DND-41 (cell line): ENCODE measurements around the gene CALN1.

Experiments
- ATAC-seq: fragments of 200-7000 bp; cut with Tn5 transposase; 3 replicates; pipeline ENCODE4 v1.9.1; 2021; ENCODE audit warnings: low read depth; ENCODE audit not compliant: insufficient read depth
- DNase-seq: peaks from one replicate; pipeline ENCODE4 v3.0.0-alpha.2; 2020
- H2AFZ ChIP-seq: 2 replicates; pipeline ENCODE4 v1.6.0; 2012; ENCODE audit warnings: low read depth, low read length
- H3K27ac ChIP-seq: 2 replicates; pipeline ENCODE4 v1.5.1; 2012; ENCODE audit warnings: low read length, inconsistent platforms
- H3K27me3 ChIP-seq: fragments of 200-600 bp; sonication (generic); 2 replicates; pipeline ENCODE4 v1.6.0; 2012; ENCODE audit warnings: low read length, mild to moderate bottlenecking, inconsistent platforms; ENCODE audit not compliant: insufficient read depth, poor library complexity
- H3K36me3 ChIP-seq: 2 replicates; pipeline ENCODE4 v1.5.1; 2012; ENCODE audit warnings: low read length, inconsistent platforms; ENCODE audit not compliant: insufficient read depth
- H3K4me1 ChIP-seq: 2 replicates; pipeline ENCODE4 v1.5.1; 2012; ENCODE audit warnings: mild to moderate bottlenecking, low read length; ENCODE audit not compliant: insufficient read depth
- H3K4me2 ChIP-seq: 2 replicates; pipeline ENCODE4 v1.6.0; 2012; ENCODE audit warnings: mild to moderate bottlenecking, moderate library complexity, low read length, inconsistent platforms; ENCODE audit not compliant: insufficient read depth
- H3K4me3 ChIP-seq, 2 experiments: fragments of 200-600 bp in 1 of 2; shearing (Covaris generic) in 1 of 2; 2 replicates each; pipeline ENCODE4 v1.5.1; 2012 to 2016; ENCODE audit warnings: inconsistent platforms in 2 of 2, low read length in 2 of 2, mild to moderate bottlenecking in 2 of 2, low read depth in 1 of 2, moderate library complexity in 1 of 2
- H3K79me2 ChIP-seq: 2 replicates; pipeline ENCODE4 v1.6.0; 2012; ENCODE audit warnings: low read length, inconsistent platforms; ENCODE audit not compliant: insufficient read depth
- H3K9ac ChIP-seq: 2 replicates; pipeline ENCODE4 v1.6.0; 2012; ENCODE audit warnings: low read depth, mild to moderate bottlenecking, inconsistent platforms, low read length, moderate library complexity
- H3K9me3 ChIP-seq: 2 replicates; pipeline ENCODE4 v1.5.1; 2012; ENCODE audit warnings: low read length, moderate library complexity, mild to moderate bottlenecking, inconsistent platforms; ENCODE audit not compliant: insufficient read depth, severe bottlenecking
- H4K20me1 ChIP-seq: 2 replicates; pipeline ENCODE4 v1.6.0; 2012; ENCODE audit warnings: low read length; ENCODE audit not compliant: insufficient read depth
- EZH2 ChIP-seq: IDR thresholded peaks from 3 replicates; pipeline ENCODE4 v1.6.1; 2012; ENCODE audit warnings: borderline replicate concordance, low read depth, mild to moderate bottlenecking, moderate library complexity, low read length, inconsistent platforms; ENCODE audit not compliant: severe bottlenecking
- TF ChIP-seq, protein P1 (sequence below): IDR thresholded peaks from 2 replicates; pipeline ENCODE4 v1.5.1; 2012; ENCODE audit warnings: borderline replicate concordance, low read length, moderate library complexity, mild to moderate bottlenecking; ENCODE audit not compliant: poor library complexity, severe bottlenecking; ENCODE audit errors: extremely low read depth

CALN1 gene

DNA sequence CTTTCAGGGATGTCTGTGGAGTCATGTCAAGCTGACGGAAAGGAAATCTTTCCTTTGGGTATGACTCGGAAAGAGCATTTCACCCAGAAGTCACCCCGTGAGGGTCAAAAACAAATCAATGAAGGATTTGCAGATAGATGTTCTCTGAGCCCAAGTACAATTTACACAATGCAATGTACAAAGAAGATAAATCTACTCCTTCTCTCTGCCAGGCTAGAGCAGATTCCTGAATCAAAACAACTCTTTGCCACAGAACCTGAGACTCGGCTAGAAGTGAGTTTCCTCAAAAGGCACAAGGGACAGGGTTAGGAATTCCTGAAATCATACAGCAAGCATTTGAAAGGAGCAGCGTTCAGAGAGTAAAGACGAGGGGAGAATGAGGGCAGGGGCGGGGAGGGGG is 34.0 kb upstream of the CALN1 start:
- ATAC-seq = no peak
- H3K79me2 ChIP-seq = no peaks in the 10 kb centered on the region
- no peaks in the 10 kb centered on the region for H3K36me3 ChIP-seq
- no peak overlapping the region for H3K4me2 ChIP-seq
- H3K9ac ChIP-seq = no peak overlapping the region
- peaks cover 4% of the 10 kb centered on the region; the same call in 1 of the 2 replicates for H3K4me1 ChIP-seq
- no peak overlapping the region for H3K4me3 ChIP-seq
- TF ChIP-seq, protein P1, sequence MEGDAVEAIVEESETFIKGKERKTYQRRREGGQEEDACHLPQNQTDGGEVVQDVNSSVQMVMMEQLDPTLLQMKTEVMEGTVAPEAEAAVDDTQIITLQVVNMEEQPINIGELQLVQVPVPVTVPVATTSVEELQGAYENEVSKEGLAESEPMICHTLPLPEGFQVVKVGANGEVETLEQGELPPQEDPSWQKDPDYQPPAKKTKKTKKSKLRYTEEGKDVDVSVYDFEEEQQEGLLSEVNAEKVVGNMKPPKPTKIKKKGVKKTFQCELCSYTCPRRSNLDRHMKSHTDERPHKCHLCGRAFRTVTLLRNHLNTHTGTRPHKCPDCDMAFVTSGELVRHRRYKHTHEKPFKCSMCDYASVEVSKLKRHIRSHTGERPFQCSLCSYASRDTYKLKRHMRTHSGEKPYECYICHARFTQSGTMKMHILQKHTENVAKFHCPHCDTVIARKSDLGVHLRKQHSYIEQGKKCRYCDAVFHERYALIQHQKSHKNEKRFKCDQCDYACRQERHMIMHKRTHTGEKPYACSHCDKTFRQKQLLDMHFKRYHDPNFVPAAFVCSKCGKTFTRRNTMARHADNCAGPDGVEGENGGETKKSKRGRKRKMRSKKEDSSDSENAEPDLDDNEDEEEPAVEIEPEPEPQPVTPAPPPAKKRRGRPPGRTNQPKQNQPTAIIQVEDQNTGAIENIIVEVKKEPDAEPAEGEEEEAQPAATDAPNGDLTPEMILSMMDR = no peak
- TF ChIP-seq EZH2 = no peak
- no peak overlapping the region for H3K27ac ChIP-seq
- no peak for DNase-seq
- no peaks in the 10 kb centered on the region for H3K9me3 ChIP-seq
- no peak overlapping the region for H2AFZ ChIP-seq
- no peaks in the 10 kb centered on the region for H4K20me1 ChIP-seq
- H3K27me3 ChIP-seq = no peaks in the 10 kb centered on the region

DNA sequence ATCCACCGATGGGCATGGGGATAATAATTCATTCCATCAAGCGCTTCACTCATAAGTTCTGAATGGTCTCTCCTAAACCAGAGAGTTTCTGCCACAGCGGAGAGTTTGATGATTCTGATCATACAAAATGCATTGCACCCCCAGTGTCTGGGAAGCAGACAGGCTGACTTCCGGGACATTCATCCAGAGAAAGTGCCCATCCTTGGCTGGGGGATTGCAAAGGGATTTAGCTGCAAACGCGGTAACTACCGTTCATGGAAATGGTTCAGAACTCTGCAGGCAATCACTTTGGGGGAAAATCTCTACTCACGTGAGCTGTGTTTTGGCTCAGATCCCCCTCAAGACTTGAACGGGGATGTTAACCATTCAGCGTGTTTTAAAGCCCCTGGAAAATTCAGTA is 33.4 kb upstream of the CALN1 start:
- ATAC-seq (no peak), DNase-seq (no peak)
- no peak overlapping the region for H2AFZ ChIP-seq
- H3K36me3 ChIP-seq = no peaks in the 10 kb centered on the region
- peaks cover 4% of the 10 kb centered on the region; the same call in 1 of the 2 replicates for H3K4me1 ChIP-seq
- no peak overlapping the region for H3K27ac ChIP-seq
- no peak overlapping the region for H3K9ac ChIP-seq
- no peaks in the 10 kb centered on the region for H3K79me2 ChIP-seq
- no peak overlapping the region for H3K4me2 ChIP-seq
- H3K4me3 ChIP-seq = no peak overlapping the region
- H3K9me3 ChIP-seq = no peaks in the 10 kb centered on the region
- TF ChIP-seq, protein P1 = no peak
- no peak for TF ChIP-seq EZH2
- H4K20me1 ChIP-seq = no peaks in the 10 kb centered on the region
- H3K27me3 ChIP-seq = no peaks in the 10 kb centered on the region

DNA sequence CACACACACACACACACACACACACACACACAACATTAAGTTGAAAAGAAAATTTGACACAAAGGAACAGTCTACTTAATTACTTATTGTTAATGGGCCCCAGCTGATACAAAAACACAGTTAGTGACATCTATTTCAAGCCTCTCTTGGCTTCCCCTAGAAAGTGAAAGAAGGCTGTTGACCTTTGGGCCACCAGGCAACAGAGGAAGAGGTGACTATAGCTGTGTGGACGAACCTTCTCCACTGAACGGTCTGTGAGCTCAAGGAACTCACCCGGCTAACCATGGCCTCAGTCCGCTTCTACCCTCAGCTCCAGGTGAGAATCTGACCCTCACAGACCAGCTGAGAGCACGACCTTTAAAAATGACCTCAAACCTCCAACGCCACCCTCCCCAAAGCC is 32.9 kb upstream of the CALN1 start:
- Histone ChIP-seq H4K20me1 (no peaks in the 10 kb centered on the region), H3K9ac (no peak overlapping the region), H3K36me3 (no peaks in the 10 kb centered on the region), H3K79me2 (no peaks in the 10 kb centered on the region), H3K4me3 (no peak overlapping the region), H3K27me3 (no peaks in the 10 kb centered on the region), H3K4me1 (peaks cover 4% of the 10 kb centered on the region; the same call in 1 of the 2 replicates), H3K4me2 (no peak overlapping the region), H2AFZ (no peak overlapping the region), H3K9me3 (no peaks in the 10 kb centered on the region), H3K27ac (no peak overlapping the region)
- no peak for ATAC-seq
- TF ChIP-seq, protein P1 = no peak
- no peak for TF ChIP-seq EZH2
- no peak for DNase-seq
